ENCODE measurements around the gene ARHGAP18. TPM values are rescaled to one million over a fixed set of nuclear protein-coding genes. Genes with fewer than 3 reads are reported as not detected.

ARHGAP18 gene
- total and polyA plus RNA-seq, 2 experiments from 2014 or later = 4.3 to 5.0 TPM

DNA sequence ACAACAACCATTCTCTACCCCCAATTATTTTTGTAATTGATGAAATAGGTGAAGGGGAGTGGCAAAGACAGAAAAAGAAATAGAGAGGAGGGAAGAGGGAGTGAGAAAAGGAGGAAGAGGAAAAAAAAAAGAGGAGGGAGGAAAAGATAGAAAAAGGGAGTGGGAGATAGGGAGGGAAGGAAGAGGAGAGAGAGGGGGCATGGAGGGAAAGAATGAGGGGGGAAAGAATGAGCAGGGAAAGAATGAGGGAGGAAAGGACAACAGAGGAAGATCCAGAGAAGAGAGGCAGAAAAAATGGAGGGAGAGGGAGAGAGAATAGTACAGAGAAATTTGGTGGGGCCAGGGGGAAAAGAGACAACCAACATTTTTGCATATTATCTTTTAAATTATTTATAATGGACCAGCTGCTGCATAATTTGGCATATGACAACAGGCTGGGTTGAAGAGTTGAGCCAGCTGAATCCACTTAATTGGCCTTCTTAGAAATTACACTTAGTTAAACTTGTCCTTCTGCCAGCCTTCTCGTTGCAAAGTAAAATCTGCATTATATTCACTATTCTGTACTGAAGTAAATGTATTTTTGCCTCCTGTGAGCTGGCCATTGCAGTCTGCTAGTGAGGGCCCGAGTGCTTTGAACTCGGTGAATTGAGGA, 101.0 kb downstream of the ARHGAP18 start (continued):
- TF ChIP-seq, protein P1, sequence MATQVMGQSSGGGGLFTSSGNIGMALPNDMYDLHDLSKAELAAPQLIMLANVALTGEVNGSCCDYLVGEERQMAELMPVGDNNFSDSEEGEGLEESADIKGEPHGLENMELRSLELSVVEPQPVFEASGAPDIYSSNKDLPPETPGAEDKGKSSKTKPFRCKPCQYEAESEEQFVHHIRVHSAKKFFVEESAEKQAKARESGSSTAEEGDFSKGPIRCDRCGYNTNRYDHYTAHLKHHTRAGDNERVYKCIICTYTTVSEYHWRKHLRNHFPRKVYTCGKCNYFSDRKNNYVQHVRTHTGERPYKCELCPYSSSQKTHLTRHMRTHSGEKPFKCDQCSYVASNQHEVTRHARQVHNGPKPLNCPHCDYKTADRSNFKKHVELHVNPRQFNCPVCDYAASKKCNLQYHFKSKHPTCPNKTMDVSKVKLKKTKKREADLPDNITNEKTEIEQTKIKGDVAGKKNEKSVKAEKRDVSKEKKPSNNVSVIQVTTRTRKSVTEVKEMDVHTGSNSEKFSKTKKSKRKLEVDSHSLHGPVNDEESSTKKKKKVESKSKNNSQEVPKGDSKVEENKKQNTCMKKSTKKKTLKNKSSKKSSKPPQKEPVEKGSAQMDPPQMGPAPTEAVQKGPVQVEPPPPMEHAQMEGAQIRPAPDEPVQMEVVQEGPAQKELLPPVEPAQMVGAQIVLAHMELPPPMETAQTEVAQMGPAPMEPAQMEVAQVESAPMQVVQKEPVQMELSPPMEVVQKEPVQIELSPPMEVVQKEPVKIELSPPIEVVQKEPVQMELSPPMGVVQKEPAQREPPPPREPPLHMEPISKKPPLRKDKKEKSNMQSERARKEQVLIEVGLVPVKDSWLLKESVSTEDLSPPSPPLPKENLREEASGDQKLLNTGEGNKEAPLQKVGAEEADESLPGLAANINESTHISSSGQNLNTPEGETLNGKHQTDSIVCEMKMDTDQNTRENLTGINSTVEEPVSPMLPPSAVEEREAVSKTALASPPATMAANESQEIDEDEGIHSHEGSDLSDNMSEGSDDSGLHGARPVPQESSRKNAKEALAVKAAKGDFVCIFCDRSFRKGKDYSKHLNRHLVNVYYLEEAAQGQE (IDR thresholded peaks at IDR 0.05; ENCODE audit: unreplicated experiment) = no peak
- TF ChIP-seq POLR2AphosphoS5 (IDR thresholded peaks at IDR 0.05; ENCODE audit: low read depth) = no peak

DNA sequence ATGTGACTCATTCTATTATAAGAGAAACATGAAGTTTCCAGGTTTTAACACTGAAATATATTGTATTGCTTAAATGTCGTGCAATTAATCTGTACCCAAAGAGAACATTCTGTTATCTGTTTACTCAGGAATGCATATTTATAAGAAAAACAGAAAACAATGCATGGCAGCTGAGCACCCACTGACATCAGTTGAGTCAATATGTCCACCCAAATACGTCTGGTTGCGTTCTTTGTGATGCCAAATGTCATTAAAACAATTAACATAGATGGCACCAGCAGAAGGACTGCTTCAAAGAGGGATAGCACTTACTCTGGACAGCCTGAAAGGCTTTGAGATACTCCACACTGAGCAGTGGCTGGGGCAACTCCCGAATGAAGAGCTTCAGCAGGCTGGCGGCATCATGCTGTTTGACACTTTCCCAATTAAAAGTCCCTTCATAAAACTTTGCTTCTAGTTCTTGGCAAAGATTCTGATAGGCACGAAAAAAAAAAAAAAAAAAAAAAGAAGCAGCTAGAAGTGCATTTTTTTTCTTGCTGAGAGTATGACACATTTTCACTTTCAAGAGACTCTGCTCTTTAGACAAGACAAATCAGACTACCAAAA, 102.3 kb downstream of the ARHGAP18 start:
- Histone ChIP-seq H3K27ac (ENCODE audit: low read depth) (no peak overlapping the region), H3K4me3 (no peak overlapping the region), H3K4me1 (ENCODE audit: insufficient read depth) (peaks cover 27% of the 10 kb centered on the region), H3K79me2 (replicated peaks; ENCODE audit: insufficient read depth) (no peaks in the 10 kb centered on the region), H3K36me3 (ENCODE audit: insufficient read depth) (no peaks in the 10 kb centered on the region), H3K9me2 (ENCODE audit: insufficient read depth) (no peaks in the 10 kb centered on the region), H2AFZ (no peak overlapping the region), H4K20me1 (replicated peaks; ENCODE audit: insufficient read depth) (no peaks in the 10 kb centered on the region), H3K4me2 (no peak overlapping the region), H3K27me3 (ENCODE audit: insufficient read depth) (no peaks in the 10 kb centered on the region), H3F3A (replicated peaks; ENCODE audit: low read depth) (no peaks in the 10 kb centered on the region)
- Mint-ChIP-seq H3K4me3 (no peak overlapping the region), H3K36me3 (ENCODE audit: low read depth) (no peaks in the 10 kb centered on the region), H3K27me3 (ENCODE audit: insufficient read depth, low read depth, poor library complexity) (no peaks in the 10 kb centered on the region), H3K27ac (no peak overlapping the region), H3K4me1 (peaks cover 24% of the 10 kb centered on the region), H3K9me3 (no peaks in the 10 kb centered on the region)
- peak; percentile 43; the same call in 1 of the 3 replicates for ATAC-seq
- DNase-seq (ENCODE audit: low spot score) = no peak
- TF ChIP-seq, protein P2, sequence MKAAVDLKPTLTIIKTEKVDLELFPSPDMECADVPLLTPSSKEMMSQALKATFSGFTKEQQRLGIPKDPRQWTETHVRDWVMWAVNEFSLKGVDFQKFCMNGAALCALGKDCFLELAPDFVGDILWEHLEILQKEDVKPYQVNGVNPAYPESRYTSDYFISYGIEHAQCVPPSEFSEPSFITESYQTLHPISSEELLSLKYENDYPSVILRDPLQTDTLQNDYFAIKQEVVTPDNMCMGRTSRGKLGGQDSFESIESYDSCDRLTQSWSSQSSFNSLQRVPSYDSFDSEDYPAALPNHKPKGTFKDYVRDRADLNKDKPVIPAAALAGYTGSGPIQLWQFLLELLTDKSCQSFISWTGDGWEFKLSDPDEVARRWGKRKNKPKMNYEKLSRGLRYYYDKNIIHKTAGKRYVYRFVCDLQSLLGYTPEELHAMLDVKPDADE (IDR thresholded peaks at IDR 0.05) = no peak
- no peak for TF ChIP-seq ZNF331 (CRISPR knock-in tag; IDR thresholded peaks at IDR 0.05; ENCODE audit: low read depth)
- TF ChIP-seq JUNB (IDR thresholded peaks at IDR 0.05; ENCODE audit: unreplicated experiment) = no peak
- no peak for TF ChIP-seq POLR2AphosphoS5 (IDR thresholded peaks at IDR 0.05; ENCODE audit: low read depth)
- TF ChIP-seq EZH2 (IDR thresholded peaks at IDR 0.05; ENCODE audit: low read depth, unreplicated experiment) = no peak
- TF ChIP-seq, protein P1 (IDR thresholded peaks at IDR 0.05; ENCODE audit: unreplicated experiment) = no peak
- no peak for TF ChIP-seq CREB1 (CRISPR knock-in tag; IDR thresholded peaks at IDR 0.05; ENCODE audit: low read depth)
- no peak for TF ChIP-seq STAT1 (IDR thresholded peaks at IDR 0.05; ENCODE audit: unreplicated experiment)
- TF ChIP-seq ZNF114 (CRISPR knock-in tag; IDR thresholded peaks at IDR 0.05) = no peak
